IMR-90 (cell line): ENCODE results near the gene SIAH2. TPM values are rescaled to one million over a fixed set of nuclear protein-coding genes. Genes with fewer than 3 reads are reported as not detected.

Source experiments
- ATAC-seq: fragments of 200-7000 bp; cut with Tn5 transposase; 2 replicates; pipeline ENCODE4 v1.9.1; 2020; ENCODE audit warnings: low read depth, mild to moderate bottlenecking, moderate library complexity
- BruUV-seq: library from RNA; stranded (reverse); fragments of 400-500 nt; replicated peaks from 2 replicates; lab custom pipeline; 2021; lab: Mats Ljungman, UMichigan
- CTCF ChIA-PET: fragments of 300-600 bp; formaldehyde crosslinking; extraction: SDS; loops from one replicate; lab custom pipeline; 2021; ENCODE audit warnings: antibody characterized with exemption; lab: Yijun Ruan, JAX
- POLR2A ChIA-PET: fragments of 300-600 bp; sonication (Branson Sonifier 250); formaldehyde crosslinking; loops from one replicate; lab custom pipeline; 2022; ENCODE audit warnings: antibody characterized with exemption; ENCODE audit not compliant: unreplicated experiment; lab: Charles Lee
- DNase-seq: peaks from one replicate; pipeline ENCODE4 v3.0.0; 2013
- H2AFZ ChIP-seq: replicated peaks from 2 replicates; pipeline ENCODE3; 2013; ENCODE audit warnings: low read length, mild to moderate bottlenecking; ENCODE audit not compliant: poor library complexity
- H2AK5ac ChIP-seq: 2 replicates; pipeline ENCODE4 v1.6.1; 2013; ENCODE audit warnings: low read depth, low read length, inconsistent platforms
- H2AK9ac ChIP-seq: replicated peaks from 2 replicates; pipeline ENCODE3; 2013; ENCODE audit warnings: mild to moderate bottlenecking, low read depth, low read length, moderate library complexity; ENCODE audit not compliant: poor library complexity
- H2BK120ac ChIP-seq: 2 replicates; pipeline ENCODE4 v1.6.1; 2013; ENCODE audit warnings: low read depth, low read length, inconsistent platforms
- H2BK15ac ChIP-seq: 3 replicates; pipeline ENCODE4 v1.6.1; 2013; ENCODE audit warnings: low read depth, low read length, inconsistent platforms
- H2BK20ac ChIP-seq: 2 replicates; pipeline ENCODE4 v1.6.1; 2013; ENCODE audit warnings: low read depth, mild to moderate bottlenecking, inconsistent platforms, low read length, moderate library complexity
- H2BK5ac ChIP-seq: 2 replicates; pipeline ENCODE4 v1.6.1; 2013; ENCODE audit warnings: mild to moderate bottlenecking, low read depth, low read length, inconsistent platforms; ENCODE audit not compliant: poor library complexity, severe bottlenecking
- H3K14ac ChIP-seq: replicated peaks from 2 replicates; pipeline ENCODE4 v1.6.1; 2013; ENCODE audit warnings: low read depth, low read length, inconsistent platforms
- H3K18ac ChIP-seq: 2 replicates; pipeline ENCODE4 v1.6.1; 2013; ENCODE audit warnings: low read depth, low read length, control low read depth
- H3K23ac ChIP-seq: 2 replicates; pipeline ENCODE4 v1.6.1; 2013; ENCODE audit warnings: low read depth, low read length, inconsistent platforms
- H3K27ac ChIP-seq: 2 replicates; pipeline ENCODE4 v1.5.1; 2013; ENCODE audit warnings: mild to moderate bottlenecking, control low read depth, low read length; ENCODE audit not compliant: insufficient read depth
- H3K27me3 ChIP-seq: 2 replicates; pipeline ENCODE4 v1.6.1; 2013; ENCODE audit warnings: low read length; ENCODE audit not compliant: control insufficient read depth, insufficient read depth
- H3K36me3 ChIP-seq: 2 replicates; pipeline ENCODE4 v1.6.1; 2013; ENCODE audit warnings: low read length, mixed read lengths; ENCODE audit not compliant: control insufficient read depth, insufficient read depth
- H3K4ac ChIP-seq: 2 replicates; pipeline ENCODE4 v1.6.1; 2013; ENCODE audit warnings: low read depth, low read length, inconsistent platforms
- H3K4me1 ChIP-seq: 2 replicates; pipeline ENCODE4 v1.6.1; 2013; ENCODE audit warnings: low read length, mixed read lengths; ENCODE audit not compliant: control insufficient read depth, insufficient read depth
- H3K4me2 ChIP-seq: 2 replicates; pipeline ENCODE4 v1.6.1; 2013; ENCODE audit warnings: low read depth, mild to moderate bottlenecking, control low read depth, low read length, moderate library complexity
- H3K4me3 ChIP-seq: 2 replicates; pipeline ENCODE4 v1.5.1; 2013; ENCODE audit warnings: low read depth, mild to moderate bottlenecking, control low read depth, low read length, moderate library complexity; ENCODE audit not compliant: insufficient read depth
- H3K56ac ChIP-seq: 2 replicates; pipeline ENCODE4 v1.6.1; 2013; ENCODE audit warnings: low read length, inconsistent platforms; ENCODE audit not compliant: insufficient read depth; ENCODE audit errors: extremely low read depth
- H3K79me1 ChIP-seq, 2 experiments: 2 replicates each; pipeline ENCODE4 v1.6.1; 2013; ENCODE audit warnings: low read length in 2 of 2, inconsistent platforms in 1 of 2, low read depth in 1 of 2
- H3K9ac ChIP-seq: 2 replicates; pipeline ENCODE4 v1.6.1; 2013; ENCODE audit warnings: low read depth, low read length, control low read depth
- H3K9me1 ChIP-seq: 2 replicates; pipeline ENCODE4 v1.6.1; 2013; ENCODE audit warnings: low read length, inconsistent platforms; ENCODE audit not compliant: insufficient read depth
- H3K9me3 ChIP-seq: 2 replicates; pipeline ENCODE4 v1.6.1; 2013; ENCODE audit warnings: low read length; ENCODE audit not compliant: control insufficient read depth, insufficient read depth
- H4K20me1 ChIP-seq: 2 replicates; pipeline ENCODE4 v1.6.1; 2013; ENCODE audit warnings: low read length, inconsistent platforms; ENCODE audit not compliant: insufficient read depth
- H4K5ac ChIP-seq: 2 replicates; pipeline ENCODE4 v1.6.1; 2013; ENCODE audit warnings: mild to moderate bottlenecking, low read depth, low read length, control low read depth
- H4K8ac ChIP-seq, 2 experiments: 2 replicates each; pipeline ENCODE4 v1.6.1; 2013; ENCODE audit warnings: low read depth in 2 of 2, low read length in 2 of 2, control low read depth in 1 of 2, inconsistent platforms in 1 of 2
- H4K91ac ChIP-seq: 2 replicates; pipeline ENCODE4 v1.6.1; 2013; ENCODE audit warnings: low read depth, low read length, inconsistent platforms; ENCODE audit not compliant: insufficient read depth
- BHLHE40 ChIP-seq: fragments of 150-350 bp; IDR thresholded peaks from 2 replicates; pipeline ENCODE4 v1.6.1; 2016; ENCODE audit warnings: mild to moderate bottlenecking, low read depth, low read length
- CEBPB ChIP-seq: IDR thresholded peaks from 2 replicates; pipeline ENCODE4 v1.6.1; 2012; ENCODE audit warnings: low read depth, low read length, improper control_type of control experiment
- CHD1 ChIP-seq: IDR thresholded peaks from 2 replicates; pipeline ENCODE4 v1.6.1; 2012; ENCODE audit warnings: low read depth, low read length, improper control_type of control experiment
- CTCF ChIP-seq: conservative IDR thresholded peaks from 2 replicates; pipeline ENCODE4 v1.5.1; 2012; ENCODE audit warnings: mild to moderate bottlenecking, low read depth, low read length, improper control_type of control experiment
- ELK1 ChIP-seq: fragments of 150-350 bp; IDR thresholded peaks from 2 replicates; pipeline ENCODE4 v1.6.1; 2016; ENCODE audit warnings: low read depth, mild to moderate bottlenecking, low read length, moderate library complexity, borderline replicate concordance
- FOS ChIP-seq: fragments of 150-350 bp; IDR thresholded peaks from 2 replicates; pipeline ENCODE4 v1.6.1; 2016; ENCODE audit warnings: low read depth, low read length
- MAFK ChIP-seq: IDR thresholded peaks from 2 replicates; pipeline ENCODE4 v1.6.1; 2012; ENCODE audit warnings: low read depth, low read length, improper control_type of control experiment
- MAZ ChIP-seq: IDR thresholded peaks from 2 replicates; pipeline ENCODE4 v1.6.1; 2012; ENCODE audit warnings: low read depth, mild to moderate bottlenecking, low read length, improper control_type of control experiment, moderate library complexity, borderline replicate concordance
- MXI1 ChIP-seq: IDR thresholded peaks from 2 replicates; pipeline ENCODE4 v1.6.1; 2012; ENCODE audit warnings: low read depth, mild to moderate bottlenecking, low read length, moderate library complexity, borderline replicate concordance
- NFE2L2 ChIP-seq: fragments of 150-350 bp; IDR thresholded peaks from 2 replicates; pipeline ENCODE4 v1.6.1; 2016; ENCODE audit warnings: low read depth, mild to moderate bottlenecking, low read length
- POLR2A ChIP-seq: IDR thresholded peaks from 2 replicates; pipeline ENCODE4 v1.6.1; 2012; ENCODE audit warnings: mild to moderate bottlenecking, low read depth, low read length
- RAD21 ChIP-seq: IDR thresholded peaks from 2 replicates; pipeline ENCODE4 v1.6.1; 2012; ENCODE audit warnings: low read length, improper control_type of control experiment
- RCOR1 ChIP-seq: IDR thresholded peaks from 2 replicates; pipeline ENCODE4 v1.6.1; 2012; ENCODE audit warnings: mild to moderate bottlenecking, low read length, improper control_type of control experiment; ENCODE audit not compliant: insufficient replicate concordance
- RFX5 ChIP-seq: IDR thresholded peaks from 2 replicates; pipeline ENCODE4 v1.8.0; 2012; ENCODE audit warnings: low read depth, mild to moderate bottlenecking, low read length, moderate library complexity
- SMC3 ChIP-seq: fragments of 150-350 bp; IDR thresholded peaks from 2 replicates; pipeline ENCODE4 v1.6.1; 2016; ENCODE audit warnings: low read depth, mild to moderate bottlenecking, antibody characterized with exemption, low read length, moderate library complexity
- WGBS, 2 experiments: methylation state at CpG; one replicate each; pipeline versions ENCODE4 v1.1.5 to v1.1.7; 2013; ENCODE audit warnings: missing lambda C conversion rate in 2 of 2; ENCODE audit not compliant: insufficient read length in 1 of 2; ENCODE audit errors: extremely low coverage in 2 of 2; 5-methylcytosine and 5-hydroxymethylcytosine counted together
- dilution Hi-C: fragments of 300-500 bp; cut with HindIII; formaldehyde crosslinking; loops from one replicate; pipeline ENCODE4 v1.14.3; 2018; ENCODE audit warnings: low sequenced_read_pairs; ENCODE audit not compliant: unreplicated experiment
- in situ Hi-C: fragments of 300-500 bp; cut with MboI; formaldehyde crosslinking; loops from 3 replicates; pipeline ENCODE4 v1.14.3; 2019; ENCODE audit warnings: low sequenced_read_pairs, inconsistent platforms, mixed read lengths
- intact Hi-C: fragments of 100-400 bp; cut with micrococcal nuclease; formaldehyde crosslinking; loops from 2 replicates; pipeline ENCODE4 v1.10.0; 2022
- polyA plus RNA-seq, 3 experiments: library from polyadenylated mRNA; depleted of rRNA; stranded (reverse); fragments of >200 nt; gene quantifications; 2 replicates each; pipeline ENCODE4 v1.2.3, GENCODE V29; 2012; ENCODE audit warnings: low replicate concordance in 1 of 3
- total RNA-seq: library from RNA; depleted of rRNA; stranded (reverse); fragments of >200 nt; gene quantifications from 2 replicates; pipeline ENCODE4 v1.2.3, GENCODE V29; 2012
- TF ChIP-seq, protein P1 (sequence below): fragments of 150-350 bp; IDR thresholded peaks from 2 replicates; pipeline ENCODE4 v1.6.1; 2017; ENCODE audit warnings: mild to moderate bottlenecking, antibody characterized with exemption, low read length, low read depth

SIAH2 gene
- total and polyA plus RNA-seq, 2 of the 4 experiments (the other 2 are of a cell fraction): 24.7 to 61.8 TPM

- Histone ChIP-seq H3K9me3 (no peaks in the 10 kb centered on the region), H3K36me3 (no peaks in the 10 kb centered on the region), H2BK5ac (no peak overlapping the region), H3K4me3 (no peak overlapping the region), H2BK120ac (no peak overlapping the region), H4K91ac (no peak overlapping the region), H3K79me1 (peaks cover 0 to 23% of the 10 kb centered on the region in 2 experiments; a peak in 2 of 4 replicates), H4K5ac (no peak overlapping the region), H3K4me2 (no peak overlapping the region), H4K20me1 (peaks cover 24% of the 10 kb centered on the region; the same call in 1 of the 2 replicates), H4K8ac (no peak overlapping the region), H2BK20ac (no peak overlapping the region), H3K9me1 (peaks cover 3% of the 10 kb centered on the region; the same call in 1 of the 2 replicates), H3K23ac (no peak overlapping the region), H3K14ac (no peak overlapping the region), H3K56ac (no peak overlapping the region), H3K4ac (no peak overlapping the region), H3K27me3 (no peaks in the 10 kb centered on the region), H2BK15ac (no peak overlapping the region), H3K4me1 (peaks cover 9% of the 10 kb centered on the region; the same call in 1 of the 2 replicates), H2AK5ac (no peak overlapping the region; the same call in 1 of the 2 replicates), H3K27ac (no peak overlapping the region), H3K18ac (no peak overlapping the region), H2AK9ac (no peak overlapping the region), H3K9ac (no peak overlapping the region), H2AFZ (no peak overlapping the region)
- ATAC-seq (no peak), DNase-seq (no peak)
- dilution Hi-C loops (no loop called here), intact Hi-C loops (loop anchor here (5.0 to 10.0 kb wide), 2 partner anchors 162 to 520 kb away; partner anchors contain the start of gene SELENOT), in situ Hi-C loops (no loop called here)
- WGBS, 2 experiments: 49% methylated on average over 3 of the region's 5 CpGs; no CpG with 5 or more reads in 1 of the 2 experiments
- CTCF ChIA-PET: interaction anchor here (1.5 to 1.7 kb wide), 2 partner anchors 12 to 377 kb away, joined by 3 read pairs; no protein-coding TSS in a partner anchor
- TF ChIP-seq POLR2A: no peak
- TF ChIP-seq CEBPB: no peak
- no peak for TF ChIP-seq CHD1
- TF ChIP-seq, protein P1, sequence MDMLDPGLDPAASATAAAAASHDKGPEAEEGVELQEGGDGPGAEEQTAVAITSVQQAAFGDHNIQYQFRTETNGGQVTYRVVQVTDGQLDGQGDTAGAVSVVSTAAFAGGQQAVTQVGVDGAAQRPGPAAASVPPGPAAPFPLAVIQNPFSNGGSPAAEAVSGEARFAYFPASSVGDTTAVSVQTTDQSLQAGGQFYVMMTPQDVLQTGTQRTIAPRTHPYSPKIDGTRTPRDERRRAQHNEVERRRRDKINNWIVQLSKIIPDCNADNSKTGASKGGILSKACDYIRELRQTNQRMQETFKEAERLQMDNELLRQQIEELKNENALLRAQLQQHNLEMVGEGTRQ: no peak
- no peak for TF ChIP-seq MAFK
- TF ChIP-seq FOS: no peak
- no peak for TF ChIP-seq CTCF
- no peak for TF ChIP-seq NFE2L2
- no peak for TF ChIP-seq RCOR1
- no peak for TF ChIP-seq RFX5
- no peak for TF ChIP-seq RAD21
- TF ChIP-seq SMC3: no peak
- TF ChIP-seq ELK1: no peak
- no peak for TF ChIP-seq MAZ
- no peak for TF ChIP-seq MXI1
- no peak for TF ChIP-seq BHLHE40
- no TSS peak for BruUV-seq
- POLR2A ChIA-PET: no interaction called here
Observed at GRCh38 chr3:150764566-150764965, 1.6 kb upstream of the SIAH2 start.
